Spleen (tissue), 11 donors: ENCODE measurements around the gene RECK. TPM values are rescaled to one million over a fixed set of nuclear protein-coding genes. Genes with fewer than 3 reads are reported as not detected.
"Not testable (repeated sequence)": the region's sequence is repeated elsewhere in the genome, so short reads cannot be mapped to it uniquely, and the experiment has no call there.

Experiments
- DNase-seq: peaks from one replicate; pipeline ENCODE4 v3.0.0-alpha.2; 2020
- H3K27ac ChIP-seq, 8 donors: fragments of 200-600 bp; sonication (generic) in 7 of 8; 1 replicate in 4 of 8; 2 replicates in 4 of 8; pipeline versions ENCODE4 v1.5.0 to v1.8.0; 2016 to 2021; ENCODE audit warnings: inconsistent platforms in 4 of 8, mild to moderate bottlenecking in 4 of 8, moderate library complexity in 1 of 8
- H3K27me3 ChIP-seq, 7 donors: fragments of 200-600 bp; sonication (generic) in 6 of 7; replicated peaks in 1 of 7; 1 replicate in 4 of 7; 2 replicates in 3 of 7; pipeline versions ENCODE4 v1.5.0 to v1.8.0; 2016 to 2021; ENCODE audit warnings: inconsistent platforms in 3 of 7, mild to moderate bottlenecking in 1 of 7
- H3K36me3 ChIP-seq, 6 donors: fragments of 200-600 bp; sonication (generic) in 5 of 6; 1 replicate in 4 of 6; 2 replicates in 2 of 6; pipeline versions ENCODE4 v1.5.0 to v1.8.0; 2016 to 2021; ENCODE audit warnings: inconsistent platforms in 2 of 6
- H3K4me1 ChIP-seq, 6 donors: fragments of 200-600 bp; sonication (generic) in 5 of 6; 1 replicate in 3 of 6; 2 replicates in 3 of 6; pipeline versions ENCODE4 v1.5.0 to v1.8.0; 2016 to 2021; ENCODE audit warnings: inconsistent platforms in 3 of 6
- H3K4me3 ChIP-seq, 8 donors: fragments of 200-600 bp; sonication (generic) in 7 of 8; 1 replicate in 4 of 8; 2 replicates in 4 of 8; pipeline versions ENCODE4 v1.5.0 to v1.8.0; 2016 to 2021; ENCODE audit warnings: inconsistent platforms in 4 of 8, mild to moderate bottlenecking in 4 of 8, moderate library complexity in 2 of 8
- H3K9me3 ChIP-seq, 8 donors: fragments of 200-600 bp; sonication (generic) in 7 of 8; 1 replicate in 4 of 8; 2 replicates in 4 of 8; pipeline versions ENCODE4 v1.5.0 to v1.8.0; 2016 to 2021; ENCODE audit warnings: inconsistent platforms in 4 of 8
- CTCF ChIP-seq, 11 experiments: fragments of 200-600 bp in 7 of 11; fragments of 450-650 bp in 4 of 11; sonication (generic) in 4 of 11; IDR thresholded peaks in 8 of 11; conservative IDR thresholded peaks in 3 of 11; 1 replicate in 7 of 11; 2 replicates in 4 of 11; pipeline versions ENCODE4 v1.4.0 to v1.8.0; 2016 to 2021; ENCODE audit warnings: antibody characterized with exemption in 11 of 11, inconsistent platforms in 4 of 11, mild to moderate bottlenecking in 1 of 11
- POLR2A ChIP-seq, 3 donors: fragments of 450-650 bp; IDR thresholded peaks; one replicate each; pipeline ENCODE4 v1.5.1; 2017; ENCODE audit warnings: antibody characterized with exemption in 3 of 3, mild to moderate bottlenecking in 1 of 3
- POLR2AphosphoS5 ChIP-seq, 3 donors: sonication (generic); formaldehyde crosslinking; IDR thresholded peaks; one replicate each; pipeline ENCODE4 v1.5.1; 2017; ENCODE audit warnings: antibody characterized with exemption in 3 of 3
- WGBS, 5 donors: extraction: QIAGEN DNeasy Blood & Tissue Kit in 3 of 5; methylation state at CpG; one replicate each; pipeline versions ENCODE4 v1.1.5 to v1.1.7; 2013 to 2018; 5-methylcytosine and 5-hydroxymethylcytosine counted together
- intact Hi-C: fragments of 100-400 bp; cut with DNase I; formaldehyde crosslinking; loops from one replicate; pipeline ENCODE4 v1.15.0; 2023; ENCODE audit warnings: low total_unique reads
- polyA plus RNA-seq, 3 donors: library from polyadenylated mRNA; stranded (reverse); fragments of 200-250 nt; gene quantifications; one replicate each; pipeline ENCODE4 v1.2.1, GENCODE V29; 2013
- total RNA-seq, 7 donors: library from RNA; depleted of rRNA in 3 of 7; stranded (reverse); fragments of >200 nt in 3 of 7; fragmentation: NEBNext Ultra II Directional in 4 of 7; extraction: Animal tissue kit (Norgen Biotek cat#: 25700) in 4 of 7; gene quantifications; one replicate each; pipeline versions ENCODE4 v1.1.0 to v1.2.1, GENCODE V29; 2016 to 2021
- donor health status: healthy with polysubstance abuse.
- donor health status: DM: no; HTN: no; CAD: no; lungs with moderate emphysema.
- donor health status: DM: no; HTN: no; CAD: no.
- donor health status: Bipolar disorder and iron deficiency.
- donor health status: healthy.
- donor health status: DM: no; HTN: no; CAD: no.
- donor health status: DM: yes; HTN: yes; CAD: no.

RECK gene
- total and polyA plus RNA-seq, 10 donors = 2.7 to 16.0 (median 9.8) TPM

- peaks cover 0 to 9% (median 4%) of the 10 kb centered on the region in 8 donors for H3K9me3 ChIP-seq
- H3K4me3 ChIP-seq = no peak overlapping the region
- peak; percentile 24 for DNase-seq
- peaks cover 0 to 56% (median 5%) of the 10 kb centered on the region in 6 donors for H3K36me3 ChIP-seq
- intact Hi-C loops = no loop called here
- no peaks in the 10 kb centered on the region for H3K27me3 ChIP-seq
- H3K27ac ChIP-seq = peak overlapping the region in 4 of 8 donors; percentile 17 to 72 (median 62)
- H3K4me1 ChIP-seq = peaks cover 7 to 38% (median 27%) of the 10 kb centered on the region in 6 donors
- WGBS, 5 donors = 78 to 90% (median 87%) methylated on average over 7 of the region's 7 CpGs
- TF ChIP-seq POLR2A (IDR thresholded peaks at IDR 0.05) (no peak), CTCF (IDR thresholded peaks at IDR 0.05 in 8 of 11, conservative IDR thresholded peaks at IDR 0.05 in 3 of 11) (no peak), POLR2AphosphoS5 (IDR thresholded peaks at IDR 0.05) (no peak)
Observed at GRCh38 chr9:36158917-36159316, 122.2 kb downstream of the RECK start.

- Histone ChIP-seq H3K27ac (peak overlapping the region in 3 of 8 donors; percentile 17 to 72 (median 66)), H3K36me3 (peaks cover 0 to 56% (median 5%) of the 10 kb centered on the region in 6 donors), H3K4me1 (peaks cover 1 to 34% (median 22%) of the 10 kb centered on the region in 6 donors)
- DNase-seq = peak; percentile 20
- intact Hi-C loops, H3K4me3 ChIP-seq, H3K9me3 ChIP-seq, H3K27me3 ChIP-seq: not testable (repeated sequence)
- 93 to 98% (median 96%) methylated on average over 4 of the region's 4 CpGs for WGBS, 5 donors
Observed at GRCh38 chr9:36159509-36159908, 122.8 kb downstream of the RECK start.

DNA sequence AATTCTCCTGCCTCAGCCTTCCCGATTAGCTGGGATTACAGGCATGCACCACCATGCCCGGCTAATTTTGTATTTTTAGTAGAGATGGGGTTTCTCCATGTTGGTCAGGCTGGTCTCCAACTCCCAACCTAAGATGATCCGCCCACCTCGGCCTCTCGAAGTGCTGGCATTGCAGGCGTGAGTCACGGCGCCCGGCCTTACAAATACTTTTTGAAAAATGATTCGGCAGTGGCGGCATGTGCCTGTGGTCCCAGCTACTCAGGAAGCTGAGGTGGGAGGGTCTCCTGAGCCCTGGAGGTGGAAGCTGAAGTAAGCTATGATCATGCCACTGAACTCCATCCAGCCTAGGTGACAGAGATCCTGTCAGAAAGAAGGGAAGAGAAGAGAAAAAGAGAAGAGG lies 123.4 kb downstream of the RECK start:
- H3K4me3 ChIP-seq, H3K9me3 ChIP-seq, H3K27me3 ChIP-seq, intact Hi-C loops, H3K27ac ChIP-seq: not testable (repeated sequence)
- DNase-seq = peak; percentile 23
- H3K36me3 ChIP-seq = peaks cover 0 to 56% (median 5%) of the 10 kb centered on the region in 6 donors
- peaks cover 0 to 34% (median 17%) of the 10 kb centered on the region in 6 donors for H3K4me1 ChIP-seq
- 71 to 94% (median 80%) methylated on average over 11 of the region's 11 CpGs for WGBS, 5 donors

- Histone ChIP-seq H3K4me1 (peaks cover 3 to 42% (median 23%) of the 10 kb centered on the region in 6 donors), H3K27me3 (peaks cover 0 to 4% (median 0%) of the 10 kb centered on the region in 7 donors), H3K9me3 (peaks cover 0 to 7% (median 4%) of the 10 kb centered on the region in 8 donors), H3K27ac (peak overlapping the region in 1 of 8 donors; percentile 3), H3K4me3 (no peak overlapping the region), H3K36me3 (peaks cover 0 to 49% (median 5%) of the 10 kb centered on the region in 6 donors)
- intact Hi-C loops = no loop called here
- TF ChIP-seq POLR2AphosphoS5 (IDR thresholded peaks at IDR 0.05) (no peak), POLR2A (IDR thresholded peaks at IDR 0.05) (no peak), CTCF (IDR thresholded peaks at IDR 0.05 in 8 of 11, conservative IDR thresholded peaks at IDR 0.05 in 3 of 11) (no peak)
- peak; percentile 2 for DNase-seq
- 84 to 100% (median 98%) methylated on average over 2 of the region's 2 CpGs for WGBS, 5 donors
Observed at GRCh38 chr9:36161187-36161586, 124.5 kb downstream of the RECK start.

DNA sequence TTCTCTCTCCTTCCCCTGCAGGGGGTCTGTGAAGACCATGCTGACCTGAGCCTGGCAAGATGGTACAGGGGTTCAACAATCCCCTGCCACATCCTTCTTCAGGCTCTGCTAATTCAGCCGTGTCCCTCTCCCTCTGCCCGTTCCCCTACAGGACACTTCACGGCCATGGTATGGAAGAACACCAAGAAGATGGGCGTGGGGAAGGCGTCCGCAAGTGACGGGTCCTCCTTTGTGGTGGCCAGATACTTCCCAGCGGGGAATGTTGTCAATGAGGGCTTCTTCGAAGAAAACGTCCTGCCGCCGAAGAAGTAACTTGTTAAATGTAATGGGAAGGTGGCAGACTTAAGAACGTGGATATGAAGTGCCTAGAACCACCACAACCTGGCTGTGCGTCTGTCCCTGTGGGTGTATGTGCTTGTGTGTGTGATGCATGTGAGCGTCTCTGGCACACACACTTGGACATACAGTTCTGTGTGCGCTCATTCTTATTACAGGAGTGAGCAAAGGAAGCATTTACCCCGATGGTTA lies 125.6 kb downstream of the RECK start:
- Histone ChIP-seq H3K9me3 (no peaks in the 10 kb centered on the region), H3K36me3 (peaks cover 0 to 41% (median 5%) of the 10 kb centered on the region in 6 donors), H3K4me3 (no peak overlapping the region), H3K4me1 (peaks cover 5 to 53% (median 30%) of the 10 kb centered on the region in 6 donors), H3K27ac (peak overlapping the region in 1 of 8 donors; percentile 60), H3K27me3 (peaks cover 0 to 6% (median 0%) of the 10 kb centered on the region in 7 donors)
- no peak for TF ChIP-seq CTCF (IDR thresholded peaks at IDR 0.05 in 8 of 11, conservative IDR thresholded peaks at IDR 0.05 in 3 of 11)
- no peak for TF ChIP-seq POLR2A (IDR thresholded peaks at IDR 0.05)
- TF ChIP-seq POLR2AphosphoS5 (IDR thresholded peaks at IDR 0.05) = no peak
- intact Hi-C loops = no loop called here
- 93 to 95% (median 93%) methylated on average over 17 of the region's 17 CpGs for WGBS, 5 donors
- peak; percentile 46 for DNase-seq
